Measurements from ENCODE around the gene UGT2B7. TPM values are rescaled to one million over a fixed set of nuclear protein-coding genes. Genes with fewer than 3 reads are reported as not detected.

The UGT2B7 gene
- total and polyA plus RNA-seq, 2 experiments from 2014 or later = not detected

DNA sequence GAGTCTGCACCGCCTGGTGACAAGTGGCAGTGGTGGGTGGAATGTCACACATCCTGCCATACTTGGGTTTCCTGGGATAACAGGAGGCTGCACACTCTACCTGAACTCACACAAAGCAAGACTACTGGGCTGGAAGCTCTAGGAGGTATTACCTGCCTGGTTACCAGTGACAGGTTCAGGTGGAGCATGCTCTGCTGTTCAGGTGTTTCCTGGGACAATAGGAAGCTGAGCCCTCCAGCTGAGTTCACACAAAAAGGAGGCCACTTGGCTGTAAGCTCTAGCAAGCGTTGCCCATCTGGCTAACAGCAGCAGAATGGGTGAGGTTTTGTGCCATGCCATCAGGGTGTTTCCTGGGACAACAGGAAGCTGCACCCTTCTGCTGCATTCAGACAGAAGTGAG, 17.4 kb upstream of the UGT2B7 start:
- Histone ChIP-seq H3K79me2 (replicated peaks; ENCODE audit: insufficient read depth) (no peaks in the 10 kb centered on the region), H3K9me2 (ENCODE audit: insufficient read depth) (peaks cover 6% of the 10 kb centered on the region; the same call in 1 of the 2 replicates), H3K27me3 (ENCODE audit: insufficient read depth) (no peaks in the 10 kb centered on the region), H3K36me3 (ENCODE audit: insufficient read depth) (no peaks in the 10 kb centered on the region), H3K4me3 (no peak overlapping the region), H3K4me1 (ENCODE audit: insufficient read depth) (no peaks in the 10 kb centered on the region), H3F3A (replicated peaks; ENCODE audit: low read depth) (no peaks in the 10 kb centered on the region), H4K20me1 (replicated peaks; ENCODE audit: insufficient read depth) (no peaks in the 10 kb centered on the region), H3K27ac (ENCODE audit: low read depth) (no peak overlapping the region), H2AFZ (no peak overlapping the region), H3K4me2 (no peak overlapping the region)
- Mint-ChIP-seq H3K27ac (no peak overlapping the region), H3K4me1 (peaks cover 4% of the 10 kb centered on the region; the same call in 1 of the 3 replicates), H3K9me3 (peaks cover 12% of the 10 kb centered on the region; the same call in 2 of the 3 replicates), H3K36me3 (ENCODE audit: low read depth) (no peaks in the 10 kb centered on the region; the same call in 2 of the 3 replicates), H3K27me3 (ENCODE audit: insufficient read depth, low read depth, poor library complexity) (peaks cover 4% of the 10 kb centered on the region), H3K4me3 (no peak overlapping the region)
- DNase-seq (ENCODE audit: low spot score) (peak; percentile 21), ATAC-seq (peak; percentile 62)
- TF ChIP-seq, protein P1, sequence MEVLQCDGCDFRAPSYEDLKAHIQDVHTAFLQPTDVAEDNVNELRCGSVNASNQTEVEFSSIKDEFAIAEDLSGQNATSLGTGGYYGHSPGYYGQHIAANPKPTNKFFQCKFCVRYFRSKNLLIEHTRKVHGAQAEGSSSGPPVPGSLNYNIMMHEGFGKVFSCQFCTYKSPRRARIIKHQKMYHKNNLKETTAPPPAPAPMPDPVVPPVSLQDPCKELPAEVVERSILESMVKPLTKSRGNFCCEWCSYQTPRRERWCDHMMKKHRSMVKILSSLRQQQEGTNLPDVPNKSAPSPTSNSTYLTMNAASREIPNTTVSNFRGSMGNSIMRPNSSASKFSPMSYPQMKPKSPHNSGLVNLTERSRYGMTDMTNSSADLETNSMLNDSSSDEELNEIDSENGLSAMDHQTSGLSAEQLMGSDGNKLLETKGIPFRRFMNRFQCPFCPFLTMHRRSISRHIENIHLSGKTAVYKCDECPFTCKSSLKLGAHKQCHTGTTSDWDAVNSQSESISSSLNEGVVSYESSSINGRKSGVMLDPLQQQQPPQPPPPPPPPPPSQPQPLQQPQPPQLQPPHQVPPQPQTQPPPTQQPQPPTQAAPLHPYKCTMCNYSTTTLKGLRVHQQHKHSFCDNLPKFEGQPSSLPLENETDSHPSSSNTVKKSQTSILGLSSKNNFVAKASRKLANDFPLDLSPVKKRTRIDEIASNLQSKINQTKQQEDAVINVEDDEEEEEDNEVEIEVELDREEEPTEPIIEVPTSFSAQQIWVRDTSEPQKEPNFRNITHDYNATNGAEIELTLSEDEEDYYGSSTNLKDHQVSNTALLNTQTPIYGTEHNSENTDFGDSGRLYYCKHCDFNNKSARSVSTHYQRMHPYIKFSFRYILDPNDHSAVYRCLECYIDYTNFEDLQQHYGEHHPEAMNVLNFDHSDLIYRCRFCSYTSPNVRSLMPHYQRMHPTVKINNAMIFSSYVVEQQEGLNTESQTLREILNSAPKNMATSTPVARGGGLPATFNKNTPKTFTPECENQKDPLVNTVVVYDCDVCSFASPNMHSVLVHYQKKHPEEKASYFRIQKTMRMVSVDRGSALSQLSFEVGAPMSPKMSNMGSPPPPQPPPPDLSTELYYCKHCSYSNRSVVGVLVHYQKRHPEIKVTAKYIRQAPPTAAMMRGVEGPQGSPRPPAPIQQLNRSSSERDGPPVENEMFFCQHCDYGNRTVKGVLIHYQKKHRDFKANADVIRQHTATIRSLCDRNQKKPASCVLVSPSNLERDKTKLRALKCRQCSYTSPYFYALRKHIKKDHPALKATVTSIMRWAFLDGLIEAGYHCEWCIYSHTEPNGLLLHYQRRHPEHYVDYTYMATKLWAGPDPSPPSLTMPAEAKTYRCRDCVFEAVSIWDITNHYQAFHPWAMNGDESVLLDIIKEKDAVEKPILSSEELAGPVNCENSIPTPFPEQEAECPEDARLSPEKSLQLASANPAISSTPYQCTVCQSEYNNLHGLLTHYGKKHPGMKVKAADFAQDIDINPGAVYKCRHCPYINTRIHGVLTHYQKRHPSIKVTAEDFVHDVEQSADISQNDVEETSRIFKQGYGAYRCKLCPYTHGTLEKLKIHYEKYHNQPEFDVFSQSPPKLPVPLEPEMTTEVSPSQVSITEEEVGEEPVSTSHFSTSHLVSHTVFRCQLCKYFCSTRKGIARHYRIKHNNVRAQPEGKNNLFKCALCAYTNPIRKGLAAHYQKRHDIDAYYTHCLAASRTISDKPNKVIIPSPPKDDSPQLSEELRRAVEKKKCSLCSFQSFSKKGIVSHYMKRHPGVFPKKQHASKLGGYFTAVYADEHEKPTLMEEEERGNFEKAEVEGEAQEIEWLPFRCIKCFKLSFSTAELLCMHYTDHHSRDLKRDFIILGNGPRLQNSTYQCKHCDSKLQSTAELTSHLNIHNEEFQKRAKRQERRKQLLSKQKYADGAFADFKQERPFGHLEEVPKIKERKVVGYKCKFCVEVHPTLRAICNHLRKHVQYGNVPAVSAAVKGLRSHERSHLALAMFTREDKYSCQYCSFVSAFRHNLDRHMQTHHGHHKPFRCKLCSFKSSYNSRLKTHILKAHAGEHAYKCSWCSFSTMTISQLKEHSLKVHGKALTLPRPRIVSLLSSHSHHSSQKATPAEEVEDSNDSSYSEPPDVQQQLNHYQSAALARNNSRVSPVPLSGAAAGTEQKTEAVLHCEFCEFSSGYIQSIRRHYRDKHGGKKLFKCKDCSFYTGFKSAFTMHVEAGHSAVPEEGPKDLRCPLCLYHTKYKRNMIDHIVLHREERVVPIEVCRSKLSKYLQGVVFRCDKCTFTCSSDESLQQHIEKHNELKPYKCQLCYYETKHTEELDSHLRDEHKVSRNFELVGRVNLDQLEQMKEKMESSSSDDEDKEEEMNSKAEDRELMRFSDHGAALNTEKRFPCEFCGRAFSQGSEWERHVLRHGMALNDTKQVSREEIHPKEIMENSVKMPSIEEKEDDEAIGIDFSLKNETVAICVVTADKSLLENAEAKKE (CRISPR knock-in tag; IDR thresholded peaks at IDR 0.05) = no peak
- TF ChIP-seq, protein P2, sequence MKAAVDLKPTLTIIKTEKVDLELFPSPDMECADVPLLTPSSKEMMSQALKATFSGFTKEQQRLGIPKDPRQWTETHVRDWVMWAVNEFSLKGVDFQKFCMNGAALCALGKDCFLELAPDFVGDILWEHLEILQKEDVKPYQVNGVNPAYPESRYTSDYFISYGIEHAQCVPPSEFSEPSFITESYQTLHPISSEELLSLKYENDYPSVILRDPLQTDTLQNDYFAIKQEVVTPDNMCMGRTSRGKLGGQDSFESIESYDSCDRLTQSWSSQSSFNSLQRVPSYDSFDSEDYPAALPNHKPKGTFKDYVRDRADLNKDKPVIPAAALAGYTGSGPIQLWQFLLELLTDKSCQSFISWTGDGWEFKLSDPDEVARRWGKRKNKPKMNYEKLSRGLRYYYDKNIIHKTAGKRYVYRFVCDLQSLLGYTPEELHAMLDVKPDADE (IDR thresholded peaks at IDR 0.05) = no peak
- TF ChIP-seq CREB1 (CRISPR knock-in tag; IDR thresholded peaks at IDR 0.05; ENCODE audit: low read depth) (no peak), NANOG (IDR thresholded peaks at IDR 0.05; ENCODE audit: borderline replicate concordance) (no peak), EZH2phosphoT487 (IDR thresholded peaks at IDR 0.05; ENCODE audit: unreplicated experiment) (no peak), ZNF331 (CRISPR knock-in tag; IDR thresholded peaks at IDR 0.05; ENCODE audit: low read depth) (no peak), ZNF114 (CRISPR knock-in tag; IDR thresholded peaks at IDR 0.05) (no peak), JUNB (IDR thresholded peaks at IDR 0.05; ENCODE audit: unreplicated experiment) (no peak), STAT1 (IDR thresholded peaks at IDR 0.05; ENCODE audit: unreplicated experiment) (no peak), POLR2AphosphoS5 (IDR thresholded peaks at IDR 0.05; ENCODE audit: low read depth) (no peak)
- TF ChIP-seq, protein P3, sequence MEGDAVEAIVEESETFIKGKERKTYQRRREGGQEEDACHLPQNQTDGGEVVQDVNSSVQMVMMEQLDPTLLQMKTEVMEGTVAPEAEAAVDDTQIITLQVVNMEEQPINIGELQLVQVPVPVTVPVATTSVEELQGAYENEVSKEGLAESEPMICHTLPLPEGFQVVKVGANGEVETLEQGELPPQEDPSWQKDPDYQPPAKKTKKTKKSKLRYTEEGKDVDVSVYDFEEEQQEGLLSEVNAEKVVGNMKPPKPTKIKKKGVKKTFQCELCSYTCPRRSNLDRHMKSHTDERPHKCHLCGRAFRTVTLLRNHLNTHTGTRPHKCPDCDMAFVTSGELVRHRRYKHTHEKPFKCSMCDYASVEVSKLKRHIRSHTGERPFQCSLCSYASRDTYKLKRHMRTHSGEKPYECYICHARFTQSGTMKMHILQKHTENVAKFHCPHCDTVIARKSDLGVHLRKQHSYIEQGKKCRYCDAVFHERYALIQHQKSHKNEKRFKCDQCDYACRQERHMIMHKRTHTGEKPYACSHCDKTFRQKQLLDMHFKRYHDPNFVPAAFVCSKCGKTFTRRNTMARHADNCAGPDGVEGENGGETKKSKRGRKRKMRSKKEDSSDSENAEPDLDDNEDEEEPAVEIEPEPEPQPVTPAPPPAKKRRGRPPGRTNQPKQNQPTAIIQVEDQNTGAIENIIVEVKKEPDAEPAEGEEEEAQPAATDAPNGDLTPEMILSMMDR (conservative IDR thresholded peaks at IDR 0.05; ENCODE audit: low read depth in 2 of 2) = no peak

All from GM23338 (cell line).